BLaER1 treated with 17β-estradiol and CSF1 and Interleukin-3, amounts not matched to agents 10 nM and 100 nM (cell line): ENCODE data around the gene FHIP1B.
"Not testable (repeated sequence)": the region's sequence is repeated elsewhere in the genome, so short reads cannot be mapped to it uniquely, and the experiment has no call there.

Experiments used
- H3K27ac ChIP-seq, 11 experiments: shearing (Covaris generic); formaldehyde crosslinking; 2 replicates each; pipeline ENCODE4 v1.8.1; 2022
- H3K27me3 ChIP-seq, 11 experiments: shearing (Covaris generic); formaldehyde crosslinking; 2 replicates each; pipeline ENCODE4 v1.8.1; 2022
- H3K36me3 ChIP-seq, 11 experiments: shearing (Covaris generic); formaldehyde crosslinking; 2 replicates each; pipeline ENCODE4 v1.8.1; 2022
- H3K4me1 ChIP-seq, 10 experiments: shearing (Covaris generic); formaldehyde crosslinking; 2 replicates each; pipeline ENCODE4 v1.8.1; 2022
- H3K4me2 ChIP-seq, 11 experiments: shearing (Covaris generic); formaldehyde crosslinking; 2 replicates each; pipeline ENCODE4 v1.8.1; 2022
- H3K4me3 ChIP-seq, 10 experiments: shearing (Covaris generic); formaldehyde crosslinking; 2 replicates each; pipeline ENCODE4 v1.8.1; 2022
- H3K9ac ChIP-seq, 11 experiments: shearing (Covaris generic); formaldehyde crosslinking; 2 replicates each; pipeline ENCODE4 v1.8.1; 2022
- H3K9me3 ChIP-seq, 11 experiments: shearing (Covaris generic); formaldehyde crosslinking; replicated peaks in 1 of 11; 2 replicates each; pipeline ENCODE4 v1.8.1; 2022
- H4K20me1 ChIP-seq, 11 experiments: shearing (Covaris generic); formaldehyde crosslinking; 2 replicates each; pipeline ENCODE4 v1.8.1; 2022
- Cebpa-rat ChIP-seq, 11 experiments: shearing (Covaris generic); IDR thresholded peaks; 2 replicates each; pipeline ENCODE4 v1.8.1; 2022

Gene FHIP1B

DNA sequence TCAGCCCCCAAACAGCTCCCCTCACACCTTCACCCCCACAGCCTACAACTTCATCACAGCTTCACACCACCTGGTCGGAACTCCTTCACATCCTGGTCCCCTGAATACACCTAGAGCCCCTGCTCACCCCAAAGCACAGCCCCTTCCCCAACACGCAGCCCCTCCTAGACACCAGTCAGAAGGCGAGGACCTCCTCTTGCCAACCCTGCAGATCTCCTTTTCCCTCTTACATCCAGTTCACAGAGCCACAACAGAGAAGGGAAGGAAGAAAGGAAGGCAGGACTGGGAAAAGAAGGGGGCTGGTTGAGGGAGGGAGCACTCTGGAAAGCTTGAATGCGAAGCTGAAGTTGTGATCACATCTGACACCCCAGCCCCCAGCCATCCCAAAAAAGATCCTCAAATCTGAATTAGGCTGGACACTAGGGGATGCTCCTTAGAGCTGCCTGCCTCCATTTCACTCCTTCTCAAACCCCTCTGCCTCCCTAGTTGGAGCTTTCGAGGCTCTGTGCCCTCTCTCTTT lies 25.8 kb upstream of the FHIP1B start:
- H3K27ac ChIP-seq: no peak overlapping the region
- no peak overlapping the region for H3K4me3 ChIP-seq
- no peak overlapping the region for H3K9ac ChIP-seq
- H3K4me1 ChIP-seq: no peaks in the 10 kb centered on the region
- TF ChIP-seq Cebpa-rat (IDR thresholded peaks at IDR 0.05): no peak
- no peaks in the 10 kb centered on the region for H3K27me3 ChIP-seq
- H3K4me2 ChIP-seq: no peak overlapping the region
- peaks cover 0 to 11% (median 0%) of the 10 kb centered on the region in 11 experiments; a peak in 3 of 22 replicates for H3K9me3 ChIP-seq
- no peaks in the 10 kb centered on the region for H4K20me1 ChIP-seq
- H3K36me3 ChIP-seq: no peaks in the 10 kb centered on the region

DNA sequence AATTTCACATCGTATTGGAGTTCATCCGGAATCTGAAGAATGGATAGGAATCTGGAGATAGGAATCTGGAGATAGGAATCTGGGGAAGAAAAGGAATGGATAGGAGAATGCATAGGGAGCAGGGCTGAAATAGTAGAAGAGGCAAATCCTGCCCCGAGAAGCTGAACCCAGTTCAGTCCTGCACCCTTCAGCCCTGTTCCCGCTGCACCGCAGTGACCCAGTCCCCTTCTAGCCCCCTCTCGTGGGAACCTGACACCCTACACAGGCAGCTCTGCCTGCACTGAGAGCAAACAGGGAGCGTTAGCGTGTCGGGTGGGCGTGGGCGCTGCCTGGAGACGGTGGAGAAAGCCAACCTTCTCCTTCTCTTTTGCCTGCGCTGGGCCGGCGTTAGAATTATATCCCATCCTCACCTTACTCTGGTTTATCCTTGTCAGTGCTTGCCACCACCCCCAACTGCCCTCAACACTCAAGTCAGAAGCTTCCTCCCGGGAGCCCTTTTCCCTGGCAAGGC lies 24.2 kb upstream of the FHIP1B start:
- no peaks in the 10 kb centered on the region for H3K27me3 ChIP-seq
- H3K4me2 ChIP-seq: no peak overlapping the region
- H3K9ac ChIP-seq: no peak overlapping the region

DNA sequence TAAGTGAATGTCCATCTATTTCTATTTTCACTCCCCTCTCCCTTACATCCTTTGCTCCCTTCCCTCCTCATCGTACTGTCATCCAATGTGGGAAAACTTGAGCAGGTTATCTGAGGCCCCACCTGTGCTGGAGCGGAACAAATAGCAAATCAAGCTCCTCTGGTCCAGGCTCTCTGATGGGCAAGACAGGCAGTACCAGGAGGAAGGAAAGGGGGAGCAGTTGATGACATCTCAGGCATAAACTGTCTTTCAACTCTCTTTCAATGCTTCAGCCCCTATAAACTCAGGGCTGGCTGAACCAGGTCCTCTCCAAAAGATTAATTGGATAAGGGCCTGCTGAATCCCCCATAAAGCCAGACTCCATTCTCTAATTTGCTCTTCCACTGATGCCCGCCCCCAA lies 23.7 kb upstream of the FHIP1B start:
- no peaks in the 10 kb centered on the region for H3K4me1 ChIP-seq
- no peak overlapping the region for H3K4me3 ChIP-seq
- no peaks in the 10 kb centered on the region for H3K27me3 ChIP-seq
- H3K9me3 ChIP-seq: peaks cover 0 to 11% (median 0%) of the 10 kb centered on the region in 11 experiments; a peak in 3 of 22 replicates
- H4K20me1 ChIP-seq: no peaks in the 10 kb centered on the region
- no peak for TF ChIP-seq Cebpa-rat (IDR thresholded peaks at IDR 0.05)
- H3K4me2 ChIP-seq: no peak overlapping the region
- no peaks in the 10 kb centered on the region for H3K36me3 ChIP-seq
- no peak overlapping the region for H3K9ac ChIP-seq
- H3K27ac ChIP-seq: no peak overlapping the region

More for the DNA sequence above, 24.2 kb upstream of the FHIP1B start:
- TF ChIP-seq Cebpa-rat (IDR thresholded peaks at IDR 0.05): no peak
- no peaks in the 10 kb centered on the region for H3K36me3 ChIP-seq
- peaks cover 0 to 11% (median 0%) of the 10 kb centered on the region in 11 experiments; a peak in 3 of 22 replicates for H3K9me3 ChIP-seq
- no peaks in the 10 kb centered on the region for H4K20me1 ChIP-seq
- H3K4me3 ChIP-seq: no peak overlapping the region
- H3K4me1 ChIP-seq: no peaks in the 10 kb centered on the region
- no peak overlapping the region for H3K27ac ChIP-seq

DNA sequence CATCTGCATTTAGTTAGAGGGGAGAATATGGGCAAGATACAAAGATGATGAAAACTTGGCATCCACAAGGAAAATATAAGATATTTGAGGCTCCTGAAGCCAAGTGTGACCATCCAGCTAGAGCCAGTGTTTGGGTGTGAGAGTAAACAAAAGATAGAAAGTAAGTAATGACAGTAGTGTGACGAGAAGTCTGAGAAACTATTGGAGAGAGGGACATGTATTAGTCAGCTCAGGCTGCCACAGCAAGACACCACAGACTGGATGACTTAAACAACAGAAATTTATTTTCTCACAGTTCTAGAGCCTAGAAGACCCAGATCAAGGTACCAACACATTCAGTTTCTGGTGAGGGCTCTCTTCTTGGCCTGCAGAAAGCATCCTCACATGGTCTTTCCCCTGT lies 18.8 kb upstream of the FHIP1B start:
- no peaks in the 10 kb centered on the region for H3K4me1 ChIP-seq
- H3K9me3 ChIP-seq: peaks cover 0 to 7% (median 0%) of the 10 kb centered on the region in 11 experiments; a peak in 2 of 22 replicates
- TF ChIP-seq Cebpa-rat (IDR thresholded peaks at IDR 0.05): no peak
- no peak overlapping the region for H3K4me2 ChIP-seq
- no peaks in the 10 kb centered on the region for H3K36me3 ChIP-seq
- H4K20me1 ChIP-seq: no peaks in the 10 kb centered on the region
- no peaks in the 10 kb centered on the region for H3K27me3 ChIP-seq
- H3K27ac ChIP-seq: no peak overlapping the region
- H3K9ac ChIP-seq: no peak overlapping the region
- H3K4me3 ChIP-seq: no peak overlapping the region

DNA sequence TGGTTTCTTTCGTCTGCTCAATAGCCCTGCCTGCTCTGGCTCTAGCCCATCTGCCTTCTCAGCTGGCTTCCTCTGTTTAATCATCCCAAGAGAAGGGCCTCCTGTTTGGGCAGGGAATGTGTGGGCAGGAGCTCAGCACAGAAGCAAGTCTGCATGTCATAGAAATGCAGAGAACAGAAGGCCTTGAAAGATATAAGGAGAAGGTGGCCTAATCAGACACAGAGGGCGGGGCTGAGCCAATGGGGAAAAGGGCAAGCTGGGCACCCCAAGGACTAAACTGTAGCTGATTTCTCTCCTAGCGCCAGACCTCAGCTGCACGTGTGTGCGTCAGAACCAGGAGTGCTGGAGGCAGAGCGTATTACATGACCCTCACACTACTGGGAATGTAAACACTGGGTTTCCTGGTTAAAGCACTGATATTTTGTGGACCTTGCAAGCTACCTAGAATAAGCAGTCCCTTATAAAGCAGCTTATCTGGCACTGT lies 17.6 kb upstream of the FHIP1B start:
- H3K4me2 ChIP-seq: no peak overlapping the region
- peaks cover 0 to 7% (median 0%) of the 10 kb centered on the region in 11 experiments; a peak in 2 of 22 replicates for H3K9me3 ChIP-seq
- H3K36me3 ChIP-seq: no peaks in the 10 kb centered on the region
- no peak overlapping the region for H3K4me3 ChIP-seq
- H3K4me1 ChIP-seq: no peaks in the 10 kb centered on the region
- H4K20me1 ChIP-seq: no peaks in the 10 kb centered on the region
- no peak overlapping the region for H3K27ac ChIP-seq
- TF ChIP-seq Cebpa-rat (IDR thresholded peaks at IDR 0.05): no peak
- H3K9ac ChIP-seq: no peak overlapping the region
- no peaks in the 10 kb centered on the region for H3K27me3 ChIP-seq

DNA sequence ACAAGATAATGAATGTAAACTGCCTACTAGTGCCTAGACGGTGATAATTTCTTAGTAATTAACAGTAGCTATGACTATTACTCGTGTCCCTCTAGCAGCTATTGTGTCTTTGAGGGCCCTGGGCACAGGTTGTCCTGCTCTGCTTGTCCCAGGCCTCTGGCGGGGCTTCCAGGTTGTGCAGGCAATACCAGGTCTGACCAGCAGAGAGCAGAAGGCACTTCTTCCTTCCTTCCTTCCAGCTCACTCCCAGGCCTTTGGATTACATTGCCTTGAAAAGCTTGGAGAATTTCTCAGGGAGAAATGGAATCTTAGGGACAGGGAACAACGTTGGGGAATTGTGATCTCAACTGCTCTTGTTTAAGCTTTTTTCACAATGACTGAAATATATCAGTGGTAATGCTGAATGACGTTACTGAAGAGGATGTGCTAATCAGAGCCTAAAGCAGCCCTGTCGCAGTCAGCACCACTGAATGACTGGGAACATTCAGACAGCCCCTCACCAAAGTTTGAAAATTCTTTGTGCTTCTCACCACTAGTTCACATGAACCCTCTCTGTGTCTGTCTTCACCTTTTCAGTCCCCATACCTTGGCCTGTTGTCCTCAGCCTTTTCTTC lies 16.8 kb upstream of the FHIP1B start:
- Histone ChIP-seq H4K20me1 (no peaks in the 10 kb centered on the region), H3K27me3 (no peaks in the 10 kb centered on the region), H3K36me3 (no peaks in the 10 kb centered on the region), H3K27ac (no peak overlapping the region), H3K4me3 (no peak overlapping the region), H3K4me1 (no peaks in the 10 kb centered on the region), H3K4me2 (no peak overlapping the region), H3K9ac (no peak overlapping the region), H3K9me3 (peaks cover 0 to 7% (median 0%) of the 10 kb centered on the region in 11 experiments; a peak in 2 of 22 replicates)
- no peak for TF ChIP-seq Cebpa-rat (IDR thresholded peaks at IDR 0.05)

DNA sequence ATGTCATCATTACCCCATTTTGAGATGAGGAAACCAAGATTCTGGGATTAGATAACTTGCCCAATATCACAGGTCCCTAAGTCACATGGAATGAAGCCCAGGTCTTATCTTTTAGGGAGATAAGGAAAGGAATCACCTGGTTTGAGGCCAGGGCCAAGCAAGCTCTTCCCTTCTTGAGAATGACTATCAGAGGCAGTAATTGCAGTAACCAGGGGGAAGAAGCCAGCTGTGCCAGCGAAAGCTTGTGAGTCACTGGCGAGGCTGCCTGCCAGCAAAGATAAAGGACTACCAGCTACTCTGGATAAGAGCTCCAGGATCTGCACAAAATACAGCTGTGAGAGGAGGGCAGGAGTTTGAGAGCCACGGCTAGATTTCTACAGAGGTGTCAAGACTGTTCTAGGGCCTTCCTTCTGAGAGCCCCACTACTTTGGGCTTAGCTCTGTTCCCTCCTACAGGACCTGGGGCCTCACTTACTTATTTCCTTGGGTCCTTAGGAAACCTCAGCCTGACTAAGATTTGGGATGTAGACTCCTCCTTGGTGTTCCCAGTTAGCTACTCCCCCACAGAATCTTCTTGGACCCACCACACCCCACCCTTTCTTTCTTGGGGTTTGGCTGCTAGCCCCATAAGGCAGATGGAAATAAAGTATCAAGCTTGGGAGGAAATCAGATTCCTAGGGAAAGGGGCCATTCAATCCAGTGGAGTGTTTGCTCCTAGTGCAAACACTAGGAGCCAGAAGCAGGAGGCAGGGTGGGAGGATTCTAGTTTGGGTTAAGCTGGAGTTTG lies 15.5 kb upstream of the FHIP1B start:
- Histone ChIP-seq H3K9ac (no peak overlapping the region), H3K9me3 (peaks cover 0 to 7% (median 0%) of the 10 kb centered on the region in 11 experiments; a peak in 2 of 22 replicates), H3K4me1 (no peaks in the 10 kb centered on the region), H3K36me3 (no peaks in the 10 kb centered on the region), H3K4me3 (no peak overlapping the region), H3K27me3 (no peaks in the 10 kb centered on the region), H3K4me2 (no peak overlapping the region), H4K20me1 (no peaks in the 10 kb centered on the region), H3K27ac (no peak overlapping the region)
- no peak for TF ChIP-seq Cebpa-rat (IDR thresholded peaks at IDR 0.05)

DNA sequence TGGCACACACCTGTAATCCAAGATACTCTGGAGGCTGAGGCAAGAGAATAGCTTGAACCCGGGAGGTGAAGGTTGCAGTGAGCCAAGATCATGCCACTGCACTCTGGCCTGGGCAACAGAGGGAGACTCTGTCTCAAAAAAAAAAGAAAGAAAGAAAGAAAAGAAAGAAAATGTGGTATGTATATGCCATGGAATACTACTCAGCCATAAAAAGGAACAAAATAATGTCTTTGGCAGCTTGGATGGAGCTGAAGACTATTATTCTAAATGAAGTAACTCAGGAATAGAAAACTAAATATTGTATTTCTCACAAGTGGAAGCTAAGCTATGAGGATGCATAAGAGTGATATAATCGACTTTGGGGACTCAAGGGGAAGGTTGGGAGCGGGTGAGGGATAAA lies 14.5 kb upstream of the FHIP1B start:
- not testable (repeated sequence) for H3K27ac ChIP-seq, H4K20me1 ChIP-seq, H3K27me3 ChIP-seq, H3K4me2 ChIP-seq, H3K36me3 ChIP-seq, H3K4me3 ChIP-seq, H3K4me1 ChIP-seq, H3K9me3 ChIP-seq, H3K9ac ChIP-seq

DNA sequence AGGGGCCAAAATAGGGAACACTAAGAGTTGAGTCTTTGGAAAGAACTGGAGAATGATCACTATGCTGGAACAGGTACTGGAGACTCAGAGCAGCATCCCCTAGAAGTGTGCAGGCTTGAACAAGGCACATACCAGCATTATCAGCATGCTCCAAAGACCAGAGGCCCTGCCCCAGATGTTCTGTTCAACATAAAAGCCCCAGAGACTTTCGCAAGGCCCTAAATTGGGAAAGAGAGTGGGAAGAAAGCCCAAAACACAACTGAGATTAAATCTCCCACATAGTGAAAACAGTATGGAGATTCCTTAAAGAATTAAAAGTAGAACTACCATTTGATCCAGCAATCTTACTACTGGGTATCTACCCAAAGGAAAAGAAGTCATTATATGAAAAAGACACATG lies 13.8 kb upstream of the FHIP1B start:
- TF ChIP-seq Cebpa-rat (IDR thresholded peaks at IDR 0.05): no peak
- no peaks in the 10 kb centered on the region for H3K4me1 ChIP-seq
- no peaks in the 10 kb centered on the region for H3K27me3 ChIP-seq
- no peak overlapping the region for H3K4me3 ChIP-seq
- H3K27ac ChIP-seq: no peak overlapping the region
- no peak overlapping the region for H3K9ac ChIP-seq
- peaks cover 0 to 7% (median 0%) of the 10 kb centered on the region in 11 experiments; a peak in 2 of 22 replicates for H3K9me3 ChIP-seq
- H3K4me2 ChIP-seq: no peak overlapping the region
- H4K20me1 ChIP-seq: no peaks in the 10 kb centered on the region
- H3K36me3 ChIP-seq: no peaks in the 10 kb centered on the region
